ENCODE data around the gene DARS1. TPM values are rescaled to one million over a fixed set of nuclear protein-coding genes. Genes with fewer than 3 reads are reported as not detected.

The DARS1 gene
- total and polyA plus RNA-seq, 9 donors, result 55.2 to 79.5 (median 69.7) TPM

- WGBS, 3 donors, result 67 to 69% (median 67%) methylated on average over 3 of the region's 3 CpGs
- H3K9me3 ChIP-seq, result no peaks in the 10 kb centered on the region
- H3K36me3 ChIP-seq, result no peaks in the 10 kb centered on the region
- H3K4me1 ChIP-seq (ENCODE audit: insufficient read depth), result no peaks in the 10 kb centered on the region
- H3K27me3 ChIP-seq, result no peaks in the 10 kb centered on the region
- no peak overlapping the region for H3K27ac ChIP-seq
- no peak for TF ChIP-seq POLR2A (IDR thresholded peaks at IDR 0.05)
- no peak for TF ChIP-seq EP300 (IDR thresholded peaks at IDR 0.05)
- TF ChIP-seq, protein P1, sequence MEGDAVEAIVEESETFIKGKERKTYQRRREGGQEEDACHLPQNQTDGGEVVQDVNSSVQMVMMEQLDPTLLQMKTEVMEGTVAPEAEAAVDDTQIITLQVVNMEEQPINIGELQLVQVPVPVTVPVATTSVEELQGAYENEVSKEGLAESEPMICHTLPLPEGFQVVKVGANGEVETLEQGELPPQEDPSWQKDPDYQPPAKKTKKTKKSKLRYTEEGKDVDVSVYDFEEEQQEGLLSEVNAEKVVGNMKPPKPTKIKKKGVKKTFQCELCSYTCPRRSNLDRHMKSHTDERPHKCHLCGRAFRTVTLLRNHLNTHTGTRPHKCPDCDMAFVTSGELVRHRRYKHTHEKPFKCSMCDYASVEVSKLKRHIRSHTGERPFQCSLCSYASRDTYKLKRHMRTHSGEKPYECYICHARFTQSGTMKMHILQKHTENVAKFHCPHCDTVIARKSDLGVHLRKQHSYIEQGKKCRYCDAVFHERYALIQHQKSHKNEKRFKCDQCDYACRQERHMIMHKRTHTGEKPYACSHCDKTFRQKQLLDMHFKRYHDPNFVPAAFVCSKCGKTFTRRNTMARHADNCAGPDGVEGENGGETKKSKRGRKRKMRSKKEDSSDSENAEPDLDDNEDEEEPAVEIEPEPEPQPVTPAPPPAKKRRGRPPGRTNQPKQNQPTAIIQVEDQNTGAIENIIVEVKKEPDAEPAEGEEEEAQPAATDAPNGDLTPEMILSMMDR (IDR thresholded peaks at IDR 0.05), result no peak
- DNase-seq, result no peak
- intact Hi-C loops (cut with DNase I), result loop anchor here in 1 of 4 donors (10.0 kb wide), 1 partner anchor 460 kb away; no protein-coding TSS in a partner anchor
- H3K4me3 ChIP-seq, result no peak overlapping the region
Measured at GRCh38 chr2:135914485-135914884, 70.9 kb downstream of the DARS1 start.

DNA sequence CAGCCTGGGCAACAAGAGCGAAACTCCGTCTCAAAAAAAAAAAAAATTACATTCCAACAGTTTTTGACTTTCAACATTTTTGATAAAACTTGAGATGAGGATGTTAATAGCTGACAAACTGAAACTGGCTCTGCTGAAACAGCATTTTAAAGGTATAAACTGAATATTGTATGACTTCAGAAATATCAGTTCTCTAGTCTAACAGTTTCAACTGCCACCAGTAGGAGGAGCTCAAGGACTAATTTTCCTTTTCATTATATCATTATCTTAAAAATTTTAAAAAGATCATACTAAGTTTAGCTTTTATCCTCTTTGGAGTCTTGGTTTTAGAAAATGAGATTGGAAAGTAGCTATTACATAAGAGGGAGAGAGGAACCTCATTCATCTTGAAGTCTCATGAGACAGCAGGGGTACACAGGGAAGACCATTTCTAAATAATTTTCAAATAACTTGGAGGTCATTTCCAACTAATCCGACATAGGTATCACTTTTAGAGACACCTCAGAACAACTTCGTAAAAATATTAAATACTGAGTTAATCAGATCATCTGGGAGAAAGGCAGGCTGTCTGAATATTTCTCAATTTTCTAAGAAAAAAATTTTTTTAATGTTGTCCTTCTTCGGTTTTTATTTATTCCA lies 71.6 kb downstream of the DARS1 start:
- H3K27me3 ChIP-seq, result no peaks in the 10 kb centered on the region
- intact Hi-C loops (cut with DNase I), result loop anchor here in 1 of 4 donors (10.0 kb wide), 1 partner anchor 461 kb away; no protein-coding TSS in a partner anchor
- 79 to 82% (median 79%) methylated on average over 5 of the region's 5 CpGs for WGBS, 3 donors
- TF ChIP-seq POLR2A (IDR thresholded peaks at IDR 0.05), result no peak
- TF ChIP-seq, protein P1 (IDR thresholded peaks at IDR 0.05), result peak; percentile 28 to 37 (median 28)
- no peak overlapping the region for H3K27ac ChIP-seq
- H3K4me3 ChIP-seq, result no peak overlapping the region
- no peak for DNase-seq
- H3K9me3 ChIP-seq, result no peaks in the 10 kb centered on the region
- no peaks in the 10 kb centered on the region for H3K4me1 ChIP-seq (ENCODE audit: insufficient read depth)
- H3K36me3 ChIP-seq, result no peaks in the 10 kb centered on the region

DNA sequence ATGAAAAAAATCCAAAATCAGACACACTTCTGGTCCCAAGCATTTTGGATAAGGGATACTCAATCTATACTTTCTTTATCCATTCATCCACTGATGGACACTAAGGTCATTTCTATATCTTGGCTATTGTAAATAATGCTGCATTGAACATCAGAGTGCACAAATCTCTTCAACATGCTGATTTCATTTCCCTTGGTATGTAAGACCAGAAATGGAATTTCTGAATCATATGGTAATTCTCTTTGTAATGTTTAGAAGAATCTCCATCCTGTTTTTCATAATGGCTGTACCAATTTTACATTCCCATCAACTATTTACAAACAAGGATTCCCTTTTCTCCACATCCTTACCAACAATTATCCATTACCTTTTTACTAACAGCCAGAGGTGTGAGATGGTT lies 75.5 kb downstream of the DARS1 start:
- intact Hi-C loops (cut with DNase I), result loop anchor here in 1 of 4 donors (10.0 kb wide), 1 partner anchor 465 kb away; no protein-coding TSS in a partner anchor
- Histone ChIP-seq H3K4me1 (ENCODE audit: insufficient read depth) (no peaks in the 10 kb centered on the region), H3K27ac (no peak overlapping the region), H3K36me3 (no peaks in the 10 kb centered on the region), H3K9me3 (no peaks in the 10 kb centered on the region), H3K27me3 (no peaks in the 10 kb centered on the region), H3K4me3 (no peak overlapping the region)
- DNase-seq, result no peak
- TF ChIP-seq, protein P1 (IDR thresholded peaks at IDR 0.05), result no peak
- TF ChIP-seq POLR2A (IDR thresholded peaks at IDR 0.05), result no peak
- no peak for TF ChIP-seq EP300 (IDR thresholded peaks at IDR 0.05)

GRCh38 chr2:135905679-135906078 lies 79.7 kb downstream of the DARS1 start:
- Histone ChIP-seq H3K4me3 (no peak overlapping the region), H3K9me3 (no peaks in the 10 kb centered on the region)
- intact Hi-C loops (cut with DNase I), result no loop called here

More at GRCh38 chr2:135905679-135906078, 79.7 kb downstream of the DARS1 start:
- Histone ChIP-seq H3K27me3 (no peaks in the 10 kb centered on the region), H3K36me3 (no peaks in the 10 kb centered on the region), H3K27ac (no peak overlapping the region), H3K4me1 (ENCODE audit: insufficient read depth) (no peaks in the 10 kb centered on the region)
- no peak for DNase-seq
- TF ChIP-seq EP300 (IDR thresholded peaks at IDR 0.05) (no peak), POLR2A (IDR thresholded peaks at IDR 0.05) (no peak)
- TF ChIP-seq, protein P1 (IDR thresholded peaks at IDR 0.05), result no peak
